ENCODE data around the gene INPP4A.

The INPP4A gene

DNA sequence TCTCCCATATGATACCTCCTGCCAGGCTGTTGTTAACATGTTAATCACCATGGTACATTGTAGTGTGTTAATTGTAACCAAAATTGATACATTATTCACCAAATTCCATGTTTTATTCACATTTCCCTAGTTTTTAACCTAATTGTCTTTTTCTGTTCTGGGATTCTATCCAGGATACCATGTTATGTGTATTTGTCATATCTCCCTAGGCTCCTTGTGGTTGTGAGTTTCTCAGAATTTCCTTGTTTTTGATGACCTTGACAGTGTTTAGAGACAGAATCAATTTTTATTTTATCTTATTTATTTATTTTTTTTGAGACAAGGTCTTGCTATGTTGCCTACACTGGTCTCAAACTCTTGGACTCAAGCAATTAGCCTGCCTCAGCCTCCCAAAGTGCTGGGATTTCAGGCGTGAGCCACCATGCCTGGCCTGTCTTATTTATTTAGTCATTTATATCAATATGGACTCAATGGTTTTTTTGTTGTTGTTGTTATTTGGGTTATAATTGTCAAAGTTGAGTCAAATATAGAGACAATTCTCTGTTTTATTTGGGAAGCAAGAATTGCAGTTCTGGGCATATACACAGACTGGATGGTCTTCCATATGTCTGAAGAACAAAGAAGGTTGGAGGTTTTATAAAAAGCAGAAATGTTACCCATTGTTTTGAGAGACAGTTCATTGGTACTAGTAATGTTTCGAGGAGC lies 42.6 kb downstream of the INPP4A start:
- ChIA-PET POLR2A (no interaction called here), CTCF (interaction anchor here (0.9 to 2.0 kb wide), 8 partner anchors 12 to 96 kb away, joined by 3 to 7 read pairs (median 4); no protein-coding TSS in a partner anchor)
- no peak for DNase-seq (ENCODE audit: low read depth, low spot score)
- no peak overlapping the region for H3K4me3 ChIP-seq (ENCODE audit: low read depth, low read length)
- TF ChIP-seq, protein P1, sequence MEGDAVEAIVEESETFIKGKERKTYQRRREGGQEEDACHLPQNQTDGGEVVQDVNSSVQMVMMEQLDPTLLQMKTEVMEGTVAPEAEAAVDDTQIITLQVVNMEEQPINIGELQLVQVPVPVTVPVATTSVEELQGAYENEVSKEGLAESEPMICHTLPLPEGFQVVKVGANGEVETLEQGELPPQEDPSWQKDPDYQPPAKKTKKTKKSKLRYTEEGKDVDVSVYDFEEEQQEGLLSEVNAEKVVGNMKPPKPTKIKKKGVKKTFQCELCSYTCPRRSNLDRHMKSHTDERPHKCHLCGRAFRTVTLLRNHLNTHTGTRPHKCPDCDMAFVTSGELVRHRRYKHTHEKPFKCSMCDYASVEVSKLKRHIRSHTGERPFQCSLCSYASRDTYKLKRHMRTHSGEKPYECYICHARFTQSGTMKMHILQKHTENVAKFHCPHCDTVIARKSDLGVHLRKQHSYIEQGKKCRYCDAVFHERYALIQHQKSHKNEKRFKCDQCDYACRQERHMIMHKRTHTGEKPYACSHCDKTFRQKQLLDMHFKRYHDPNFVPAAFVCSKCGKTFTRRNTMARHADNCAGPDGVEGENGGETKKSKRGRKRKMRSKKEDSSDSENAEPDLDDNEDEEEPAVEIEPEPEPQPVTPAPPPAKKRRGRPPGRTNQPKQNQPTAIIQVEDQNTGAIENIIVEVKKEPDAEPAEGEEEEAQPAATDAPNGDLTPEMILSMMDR (IDR thresholded peaks at IDR 0.05; ENCODE audit: insufficient read depth, low read length, missing control alignments): no peak

DNA sequence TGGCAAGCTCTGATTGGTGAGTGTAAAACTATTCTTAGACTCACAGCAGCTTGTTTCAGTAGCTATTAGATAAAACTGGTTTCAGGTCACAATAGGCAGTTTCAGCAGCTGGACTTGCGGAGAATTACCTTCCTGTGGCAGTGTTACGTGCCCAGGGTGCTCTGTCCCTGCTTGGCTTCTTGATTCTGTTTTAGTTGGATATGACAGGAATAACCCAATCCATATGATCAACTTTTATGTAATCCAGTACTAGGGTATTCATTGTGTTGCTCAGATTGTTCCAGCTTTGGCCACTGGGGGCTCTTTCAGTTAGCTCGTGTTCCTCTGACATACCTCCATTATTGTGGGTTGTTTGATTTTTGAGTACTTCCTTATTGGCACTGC lies 43.1 kb downstream of the INPP4A start:
- no peak for DNase-seq (ENCODE audit: low read depth, low spot score)
- ChIA-PET CTCF (interaction anchor here (0.9 to 2.0 kb wide), 9 partner anchors 13 to 96 kb away, joined by 3 to 7 read pairs (median 4); no protein-coding TSS in a partner anchor), POLR2A (no interaction called here)
- TF ChIP-seq, protein P1 (IDR thresholded peaks at IDR 0.05; ENCODE audit: insufficient read depth, low read length, missing control alignments): peak; percentile 23
- H3K4me3 ChIP-seq (ENCODE audit: low read depth, low read length): no peak overlapping the region

DNA sequence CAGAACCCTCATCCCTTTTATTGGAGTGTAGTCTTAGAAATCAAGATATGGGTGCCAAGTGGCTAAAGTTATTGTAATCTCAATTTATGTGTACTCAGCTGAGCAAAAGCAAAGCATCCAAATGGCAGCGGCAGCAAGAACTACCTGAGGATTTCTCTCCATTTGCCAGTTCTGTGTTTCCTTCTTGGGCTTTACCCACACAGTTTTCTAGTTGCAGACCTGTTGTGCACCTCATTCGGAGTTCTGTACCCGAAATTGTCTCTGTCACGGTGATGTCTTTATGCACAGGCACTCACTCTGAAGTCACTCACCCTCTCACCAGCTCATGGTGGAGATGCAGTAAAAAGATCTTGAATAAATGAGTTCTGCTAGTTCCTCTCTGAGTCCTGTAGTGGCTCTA lies 43.6 kb downstream of the INPP4A start:
- ChIA-PET POLR2A (no interaction called here), CTCF (interaction anchor here (0.6 to 2.0 kb wide), 9 partner anchors 10 to 72 kb away, joined by 3 to 7 read pairs (median 4); no protein-coding TSS in a partner anchor)
- TF ChIP-seq, protein P1 (IDR thresholded peaks at IDR 0.05; ENCODE audit: insufficient read depth, low read length, missing control alignments): no peak
- no peak for DNase-seq (ENCODE audit: low read depth, low spot score)
- H3K4me3 ChIP-seq (ENCODE audit: low read depth, low read length): no peak overlapping the region

DNA sequence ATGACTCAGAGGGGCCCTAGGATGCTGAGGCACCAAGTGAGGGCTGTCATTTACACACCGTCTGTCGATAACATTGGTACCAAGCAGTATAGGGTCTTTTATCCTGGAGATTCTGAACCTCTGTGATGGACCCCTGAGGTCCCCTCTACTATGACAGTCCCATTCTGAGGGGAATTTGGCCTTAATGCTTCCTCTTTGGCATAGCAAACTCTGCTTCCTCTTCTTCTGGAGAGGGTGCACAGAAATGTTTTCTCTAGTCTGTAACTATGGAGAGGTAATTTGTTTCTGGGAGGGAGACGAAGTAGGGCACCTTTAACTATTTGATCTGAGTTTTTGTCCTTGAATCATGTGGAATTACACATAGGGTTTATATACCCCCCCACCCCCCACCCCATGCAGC lies 44.8 kb downstream of the INPP4A start:
- DNase-seq (ENCODE audit: low read depth, low spot score): no peak
- POLR2A ChIA-PET: no interaction called here
- no peak overlapping the region for H3K4me3 ChIP-seq (ENCODE audit: low read depth, low read length)
- CTCF ChIA-PET: interaction anchor here (2.0 kb wide), 1 partner anchor 18 kb away, joined by 7 read pairs; no protein-coding TSS in a partner anchor
- TF ChIP-seq, protein P1 (IDR thresholded peaks at IDR 0.05; ENCODE audit: insufficient read depth, low read length, missing control alignments): no peak

DNA sequence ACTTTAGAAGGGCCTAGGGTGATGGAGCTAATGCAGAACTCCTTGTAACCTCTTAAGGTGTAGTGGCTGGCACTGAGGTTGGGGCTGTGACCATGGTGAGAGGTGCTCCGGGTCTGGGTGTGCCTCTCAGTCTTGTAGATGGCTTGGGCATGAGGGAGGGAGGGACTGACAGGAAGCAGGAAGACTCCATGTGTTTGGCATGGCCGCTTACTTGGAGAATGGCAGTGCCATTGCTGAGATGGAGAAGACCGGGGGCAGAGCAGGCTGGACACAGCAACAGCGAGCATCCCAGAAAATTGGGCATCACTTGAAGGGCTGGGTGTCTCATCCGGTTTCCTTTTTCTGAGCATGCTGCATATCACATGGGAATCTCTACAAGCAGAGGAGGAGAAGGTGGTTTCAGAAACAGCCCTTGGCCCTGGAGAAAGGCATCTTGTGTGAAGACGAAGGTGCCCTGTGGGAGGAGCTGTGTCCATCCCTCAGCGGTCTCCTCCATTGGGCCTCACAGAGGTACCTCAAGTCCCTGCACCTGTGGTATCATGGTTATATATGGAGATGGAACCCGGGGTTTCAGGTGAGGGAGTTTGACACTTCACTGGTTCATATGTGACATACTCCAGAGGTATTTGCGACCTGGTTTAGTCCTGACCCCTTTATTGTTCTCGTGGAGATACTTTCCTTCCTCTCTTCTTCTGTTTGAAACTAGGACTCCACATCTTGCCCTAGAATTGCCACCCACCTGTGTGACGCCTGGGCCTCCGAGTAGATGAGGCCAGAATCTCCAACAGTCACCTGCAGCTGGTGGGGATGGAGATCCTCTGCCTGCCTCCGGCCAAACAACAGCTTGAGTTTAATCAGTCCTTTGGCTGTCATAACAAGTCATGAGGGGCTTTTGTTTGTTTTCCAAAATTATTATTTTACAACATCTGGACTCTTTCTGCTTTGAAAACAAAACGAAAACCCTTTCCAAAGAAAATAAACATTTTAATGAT lies 45.6 kb downstream of the INPP4A start:
- ChIA-PET CTCF (no interaction called here), POLR2A (no interaction called here)
- TF ChIP-seq, protein P1 (IDR thresholded peaks at IDR 0.05; ENCODE audit: insufficient read depth, low read length, missing control alignments): no peak
- H3K4me3 ChIP-seq (ENCODE audit: low read depth, low read length): no peak overlapping the region
- no peak for DNase-seq (ENCODE audit: low read depth, low spot score)

DNA sequence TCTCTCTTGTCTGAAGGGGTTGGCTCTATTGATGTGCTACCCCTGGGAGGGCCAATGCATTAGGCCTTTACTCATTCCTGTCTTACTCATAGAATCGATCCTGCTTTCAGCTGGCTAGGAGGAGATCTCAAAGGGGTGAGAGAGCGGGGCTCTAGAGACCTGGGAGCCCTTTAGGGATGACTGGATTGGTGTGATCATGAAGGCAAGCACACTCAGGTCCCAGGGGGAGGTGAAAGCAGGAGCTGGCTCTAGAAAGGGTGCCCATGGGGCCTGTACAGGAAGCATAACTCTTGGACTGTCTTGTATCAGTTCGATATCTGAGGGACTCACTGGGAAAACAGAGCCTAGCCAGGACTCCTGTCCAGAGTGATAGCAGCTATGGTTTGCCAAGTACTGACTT lies 47.8 kb downstream of the INPP4A start:
- DNase-seq (ENCODE audit: low read depth, low spot score): no peak
- H3K4me3 ChIP-seq (ENCODE audit: low read depth, low read length): no peak overlapping the region
- CTCF ChIA-PET: interaction anchor here (1.0 to 1.3 kb wide), 2 partner anchors 10 to 11 kb away, joined by 3 read pairs; no protein-coding TSS in a partner anchor
- TF ChIP-seq, protein P1 (IDR thresholded peaks at IDR 0.05; ENCODE audit: insufficient read depth, low read length, missing control alignments): no peak
- POLR2A ChIA-PET: no interaction called here
